Epidermal melanocyte (primary cell): ENCODE data around the gene BAZ2B.

ENCODE experiments used
- DNase-seq: peaks from one replicate; pipeline ENCODE4 v3.0.0; 2011; ENCODE audit warnings: low spot score; ENCODE audit not compliant: insufficient read length

The BAZ2B gene

GRCh38 chr2:159471340-159471739 is 145.0 kb downstream of the BAZ2B start:
- no peak for DNase-seq

- no peak for DNase-seq
Measured at GRCh38 chr2:159468257-159468656, 148.1 kb downstream of the BAZ2B start.

DNA sequence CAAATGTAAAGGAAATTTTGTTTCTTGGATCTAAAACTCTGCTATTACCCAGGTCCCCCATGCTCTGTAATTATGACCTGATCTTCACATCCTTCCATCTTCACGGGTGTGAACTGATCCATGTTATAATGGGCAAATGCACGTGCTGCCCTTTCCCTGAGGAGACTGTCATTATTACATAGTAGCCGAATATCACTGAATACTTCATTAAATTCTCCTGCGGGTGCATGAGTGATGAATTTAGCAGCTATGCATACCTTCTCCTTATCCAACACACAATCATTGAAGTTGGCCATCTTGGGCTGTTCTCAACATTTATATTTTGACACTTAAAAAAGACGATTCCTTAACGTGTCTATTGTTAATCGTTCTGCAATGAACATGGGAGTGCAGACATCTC is 153.4 kb downstream of the BAZ2B start:
- no peak for DNase-seq

GRCh38 chr2:159462201-159462785 is 154.1 kb downstream of the BAZ2B start:
- no peak for DNase-seq

- no peak for DNase-seq
Measured at GRCh38 chr2:159461076-159461475, 155.3 kb downstream of the BAZ2B start.

DNA sequence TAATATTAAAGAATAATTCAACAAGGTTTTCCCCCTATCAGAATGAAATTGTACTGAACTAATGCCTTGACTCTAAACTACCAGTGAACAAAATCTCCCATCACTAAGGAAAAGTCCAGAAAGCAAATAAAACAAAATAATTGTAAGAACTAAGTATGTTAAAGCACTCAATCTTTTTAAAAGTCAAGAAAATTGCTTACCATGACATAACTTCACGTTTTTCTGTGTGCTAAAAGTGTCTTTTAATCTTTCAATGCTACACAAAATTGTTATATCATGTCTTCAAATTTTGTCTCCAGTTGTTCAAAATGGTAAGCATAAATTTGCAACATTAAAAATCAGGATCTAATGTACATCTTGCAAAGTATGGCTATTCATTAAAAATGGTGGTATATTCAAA is 156.1 kb downstream of the BAZ2B start:
- DNase-seq: no peak

- no peak for DNase-seq
Measured at GRCh38 chr2:159459279-159459678, 157.1 kb downstream of the BAZ2B start.

DNA sequence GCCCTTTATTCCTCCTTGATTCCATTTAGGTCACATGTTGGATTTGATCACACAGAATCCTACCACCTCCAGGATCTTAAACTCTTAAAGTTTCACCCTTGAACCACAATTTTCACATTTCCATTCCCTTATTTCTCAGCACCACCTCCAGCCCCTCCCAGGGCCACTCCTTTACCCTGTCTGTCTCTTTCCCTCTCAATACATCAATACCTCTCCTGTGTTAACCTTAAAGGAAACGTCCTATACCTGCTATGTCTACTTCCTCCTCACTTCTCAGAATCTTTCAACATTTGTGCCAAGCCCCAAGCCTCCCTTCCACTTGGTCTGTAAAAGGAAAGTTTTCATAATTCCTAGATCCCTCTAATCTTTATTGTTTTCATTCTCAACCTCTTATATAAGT is 158.8 kb downstream of the BAZ2B start:
- DNase-seq: no peak

GRCh38 chr2:159456500-159457426 is 159.6 kb downstream of the BAZ2B start:
- no peak for DNase-seq

DNA sequence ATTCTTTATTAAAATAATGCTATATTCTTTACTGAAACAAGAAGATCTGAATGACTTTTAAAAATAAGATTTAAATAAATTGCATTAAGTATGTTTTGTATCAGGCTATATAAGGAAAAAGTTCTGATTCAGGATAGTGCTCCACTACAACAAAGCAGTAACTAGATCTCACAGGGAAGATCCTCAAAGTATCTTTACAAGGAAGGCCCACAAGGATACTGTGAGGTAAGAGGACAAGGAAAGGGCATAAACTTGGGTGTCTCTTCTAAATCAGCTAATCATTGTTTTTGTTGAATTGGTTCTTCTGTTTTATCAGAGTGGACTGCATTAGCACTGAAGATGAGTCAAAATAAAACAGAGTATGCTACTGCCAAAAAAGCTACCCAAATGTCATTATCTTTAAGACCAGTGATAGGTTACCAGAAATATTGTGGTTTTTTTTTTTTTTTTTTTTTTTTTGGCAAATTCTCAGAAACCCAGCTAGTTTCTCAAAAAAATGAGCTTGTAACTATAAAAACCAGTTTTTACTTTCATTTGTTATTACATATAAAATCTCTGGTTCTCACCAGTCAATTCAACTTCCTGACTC is 160.9 kb downstream of the BAZ2B start:
- no peak for DNase-seq

GRCh38 chr2:159454185-159454584 is 162.2 kb downstream of the BAZ2B start:
- DNase-seq: no peak

DNA sequence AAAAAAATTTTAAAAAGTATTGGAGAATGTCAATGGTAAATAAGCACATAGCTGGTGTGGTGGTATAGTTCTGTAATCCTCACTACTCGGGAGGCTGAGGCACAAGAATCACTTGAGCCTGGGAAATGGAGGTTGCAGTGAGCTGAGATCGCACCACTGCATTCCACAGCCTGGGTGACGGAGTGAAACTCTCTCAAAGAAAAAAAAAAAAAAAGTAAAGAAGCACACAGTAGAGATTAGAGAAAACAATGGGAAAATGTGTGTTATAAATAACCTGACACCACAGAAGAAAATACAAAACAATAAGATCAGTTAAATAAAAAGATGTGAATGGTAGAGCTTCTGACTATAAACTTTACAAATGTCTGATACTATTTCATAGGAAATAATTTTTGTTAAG is 166.2 kb downstream of the BAZ2B start:
- no peak for DNase-seq

- DNase-seq: no peak
Measured at GRCh38 chr2:159449504-159450124, 166.7 kb downstream of the BAZ2B start.

- no peak for DNase-seq
Measured at GRCh38 chr2:159446817-159447216, 169.5 kb downstream of the BAZ2B start.

GRCh38 chr2:159446201-159446600 is 170.1 kb downstream of the BAZ2B start:
- no peak for DNase-seq

DNA sequence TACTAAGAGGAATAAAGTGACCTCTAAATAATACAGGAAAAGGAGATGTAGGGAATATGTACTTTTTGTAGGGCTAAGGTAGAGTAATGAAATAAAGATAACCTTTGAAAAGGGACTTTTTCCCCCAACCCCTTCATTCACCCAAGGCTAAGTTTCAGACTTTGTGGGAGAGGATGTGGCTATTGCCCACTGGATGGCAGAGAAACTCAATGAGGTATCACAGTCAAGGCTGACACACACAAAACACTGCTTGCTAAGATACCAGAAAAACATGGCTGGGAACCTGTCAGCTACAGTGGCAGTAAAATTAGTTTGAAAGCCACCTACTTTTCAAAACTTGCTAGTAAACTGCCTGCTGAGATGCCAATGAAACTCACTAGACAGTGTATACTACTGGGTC is 171.0 kb downstream of the BAZ2B start:
- DNase-seq: no peak

DNA sequence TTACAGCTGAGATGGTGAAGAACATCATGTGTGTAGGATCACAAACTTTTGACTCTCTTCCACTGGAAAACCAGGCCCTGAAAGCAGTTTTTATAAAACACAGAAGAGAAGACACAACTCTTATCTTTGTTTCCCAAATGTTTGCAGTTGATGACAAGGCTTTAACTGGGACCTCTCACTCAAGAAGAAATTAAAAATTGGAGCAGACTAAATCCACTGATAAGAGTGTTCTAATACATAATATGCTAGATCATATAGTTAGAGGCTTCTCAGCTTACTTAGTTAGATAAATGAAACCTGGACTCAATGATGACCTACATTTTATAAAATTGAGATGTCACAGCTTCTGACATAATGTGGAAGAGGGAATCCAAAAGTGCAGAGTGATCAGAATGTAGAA is 171.6 kb downstream of the BAZ2B start:
- DNase-seq: no peak

DNA sequence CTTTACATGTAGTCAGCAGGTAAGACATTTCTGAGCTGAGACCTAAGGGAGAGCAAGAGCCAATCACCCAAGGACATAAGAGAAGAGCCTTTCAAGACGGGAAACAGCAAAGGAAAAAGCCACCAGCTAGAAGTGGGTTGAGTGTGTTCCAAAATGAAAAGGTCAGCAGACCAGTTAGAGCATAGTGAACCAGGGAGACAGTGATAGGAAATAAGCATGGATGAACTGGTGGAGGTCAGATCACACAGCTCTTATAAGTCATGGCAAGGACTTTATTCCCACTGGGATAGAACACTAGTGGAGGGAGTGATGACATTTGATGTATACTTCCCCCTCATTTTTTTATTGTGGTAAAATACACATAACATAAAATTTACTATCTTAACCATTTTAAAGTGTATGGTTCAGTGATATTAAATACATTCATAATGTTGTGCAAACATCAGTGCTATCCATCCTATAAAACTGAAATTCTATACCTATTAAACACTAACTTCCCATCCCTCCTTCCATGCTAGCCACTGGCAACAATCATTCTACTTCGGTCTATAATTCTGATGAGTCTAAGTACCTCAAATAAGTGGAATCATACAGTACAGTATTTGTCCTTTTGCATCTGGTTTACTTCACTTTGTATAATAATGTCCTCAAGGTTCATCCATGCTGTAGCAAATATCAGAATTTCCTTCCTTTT is 174.0 kb downstream of the BAZ2B start:
- no peak for DNase-seq

GRCh38 chr2:159441182-159441581 is 175.2 kb downstream of the BAZ2B start:
- no peak for DNase-seq

DNA sequence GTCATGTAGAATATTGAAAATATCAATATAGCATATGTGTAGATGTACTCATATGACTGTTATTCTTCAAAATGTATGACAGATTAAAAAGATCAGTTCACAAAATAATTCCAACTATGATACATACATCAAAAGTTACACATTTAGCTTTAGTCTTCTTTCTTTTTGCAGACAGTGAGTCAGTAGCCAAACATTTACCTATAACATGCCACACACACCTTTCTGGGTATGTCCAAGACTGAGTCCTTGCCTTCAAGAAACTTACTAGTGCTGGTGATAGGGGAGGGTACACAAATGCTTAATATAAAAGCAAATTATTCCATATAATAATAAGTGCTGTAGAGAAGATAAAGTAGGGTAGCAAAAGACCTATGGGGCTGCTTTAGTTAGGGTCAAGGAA is 176.9 kb downstream of the BAZ2B start:
- no peak for DNase-seq

- DNase-seq: no peak
Measured at GRCh38 chr2:159438720-159439353, 177.5 kb downstream of the BAZ2B start.
